ENCODE data around the gene CCDC12. TPM values are rescaled to one million over a fixed set of nuclear protein-coding genes. Genes with fewer than 3 reads are reported as not detected.

The CCDC12 gene
- total and polyA plus RNA-seq, 3 experiments from 2014 or later = 56.4 to 114 (median 59.8) TPM

GRCh38 chr3:46987319-46987742 is 10.8 kb upstream of the CCDC12 start:
- peaks cover 0 to 46% (median 5%) of the 10 kb centered on the region in 3 donors for H3K36me3 Mint-ChIP-seq
- no peaks in the 10 kb centered on the region for H3K9me3 Mint-ChIP-seq
- Histone ChIP-seq H3K4me1 (ENCODE audit: insufficient read depth, low read length) (peaks cover 69% of the 10 kb centered on the region), H3K36me3 (ENCODE audit: insufficient read depth, low read length) (peaks cover 22% of the 10 kb centered on the region), H3K27ac (ENCODE audit: low read depth, low read length) (peak overlapping the region; percentile 84), H3K9me3 (ENCODE audit: low read length) (no peaks in the 10 kb centered on the region), H3K4me3 (ENCODE audit: low read length) (peak overlapping the region; percentile 53), H3K27me3 (ENCODE audit: insufficient read depth, low read length, poor library complexity, severe bottlenecking) (no peaks in the 10 kb centered on the region)
- peaks cover 70 to 90% (median 78%) of the 10 kb centered on the region in 3 donors for H3K4me1 Mint-ChIP-seq
- no peaks in the 10 kb centered on the region for H3K27me3 Mint-ChIP-seq
- ChIA-PET POLR2A (interaction anchor here (1.0 to 1.8 kb wide), 5 partner anchors 8 to 177 kb away, joined by 3 to 9 read pairs (median 4); partner anchors contain the start of genes CCDC12, NBEAL2 and SETD2), CTCF (interaction anchor here (1.4 to 2.5 kb wide), 5 partner anchors 10 to 78 kb away, joined by 4 to 13 read pairs (median 6); partner anchors contain the start of gene CCDC12)
- peak overlapping the region; percentile 73 to 97 (median 93) for H3K27ac Mint-ChIP-seq
- peak overlapping the region; percentile 74 to 90 (median 83) for H3K4me3 Mint-ChIP-seq
- no peak for DNase-seq

- peak overlapping the region; percentile 84 for H3K27ac ChIP-seq (ENCODE audit: low read depth, low read length)
- no peaks in the 10 kb centered on the region for H3K9me3 ChIP-seq (ENCODE audit: low read length)
- H3K4me3 Mint-ChIP-seq = peak overlapping the region; percentile 74 to 90 (median 83)
- H3K4me3 ChIP-seq (ENCODE audit: low read length) = peak overlapping the region; percentile 53
- ChIA-PET POLR2A (interaction anchor here (1.0 to 1.8 kb wide), 5 partner anchors 8 to 177 kb away, joined by 3 to 9 read pairs (median 4); partner anchors contain the start of genes CCDC12, NBEAL2 and SETD2), CTCF (interaction anchor here (1.4 to 2.5 kb wide), 5 partner anchors 10 to 77 kb away, joined by 4 to 13 read pairs (median 6); partner anchors contain the start of gene CCDC12)
- no peaks in the 10 kb centered on the region for H3K27me3 ChIP-seq (ENCODE audit: insufficient read depth, low read length, poor library complexity, severe bottlenecking)
- DNase-seq = no peak
- H3K9me3 Mint-ChIP-seq = no peaks in the 10 kb centered on the region
- H3K27ac Mint-ChIP-seq = peak overlapping the region; percentile 73 to 96 (median 90)
- peaks cover 20% of the 10 kb centered on the region for H3K36me3 ChIP-seq (ENCODE audit: insufficient read depth, low read length)
- H3K27me3 Mint-ChIP-seq = no peaks in the 10 kb centered on the region
- H3K4me1 Mint-ChIP-seq = peaks cover 72 to 92% (median 81%) of the 10 kb centered on the region in 3 donors
- H3K4me1 ChIP-seq (ENCODE audit: insufficient read depth, low read length) = peaks cover 74% of the 10 kb centered on the region
- H3K36me3 Mint-ChIP-seq = peaks cover 0 to 41% (median 5%) of the 10 kb centered on the region in 3 donors
Observed at GRCh38 chr3:46986782-46987310, 10.3 kb upstream of the CCDC12 start.

- Histone ChIP-seq H3K9me3 (ENCODE audit: low read length) (no peaks in the 10 kb centered on the region), H3K36me3 (ENCODE audit: insufficient read depth, low read length) (peaks cover 13% of the 10 kb centered on the region), H3K4me1 (ENCODE audit: insufficient read depth, low read length) (peaks cover 80% of the 10 kb centered on the region), H3K27ac (ENCODE audit: low read depth, low read length) (peak overlapping the region; percentile 84), H3K4me3 (ENCODE audit: low read length) (peak overlapping the region; percentile 3), H3K27me3 (ENCODE audit: insufficient read depth, low read length, poor library complexity, severe bottlenecking) (no peaks in the 10 kb centered on the region)
- POLR2A ChIA-PET = no interaction called here
- Mint-ChIP-seq H3K27me3 (no peaks in the 10 kb centered on the region), H3K4me3 (peak overlapping the region; percentile 19 to 84 (median 65)), H3K9me3 (no peaks in the 10 kb centered on the region), H3K36me3 (peaks cover 0 to 35% (median 5%) of the 10 kb centered on the region in 3 donors), H3K27ac (peak overlapping the region; percentile 65 to 96 (median 90)), H3K4me1 (peaks cover 76 to 95% (median 87%) of the 10 kb centered on the region in 3 donors)
- DNase-seq = no peak
- CTCF ChIA-PET = interaction anchor here (1.4 kb wide), 1 partner anchor 77 kb away, joined by 4 read pairs; no protein-coding TSS in a partner anchor
Observed at GRCh38 chr3:46986055-46986730, 9.6 kb upstream of the CCDC12 start.

GRCh38 chr3:46985588-46985987 is 9.0 kb upstream of the CCDC12 start:
- Histone ChIP-seq H3K36me3 (ENCODE audit: insufficient read depth, low read length) (peaks cover 10% of the 10 kb centered on the region), H3K27ac (ENCODE audit: low read depth, low read length) (peak overlapping the region; percentile 84), H3K4me3 (ENCODE audit: low read length) (peak overlapping the region; percentile 3), H3K4me1 (ENCODE audit: insufficient read depth, low read length) (peaks cover 85% of the 10 kb centered on the region), H3K9me3 (ENCODE audit: low read length) (no peaks in the 10 kb centered on the region), H3K27me3 (ENCODE audit: insufficient read depth, low read length, poor library complexity, severe bottlenecking) (no peaks in the 10 kb centered on the region)
- peak overlapping the region in 6 of 8 donors; percentile 37 to 96 (median 92) for H3K27ac Mint-ChIP-seq
- DNase-seq = peak in 1 of 5 donors; percentile 44
- H3K9me3 Mint-ChIP-seq = no peaks in the 10 kb centered on the region
- ChIA-PET CTCF (interaction anchor here (1.0 to 1.3 kb wide), 3 partner anchors 9 to 140 kb away, joined by 3 to 4 read pairs (median 3); no protein-coding TSS in a partner anchor), POLR2A (no interaction called here)
- H3K4me3 Mint-ChIP-seq = peak overlapping the region in 2 of 7 donors; percentile 19 to 54
- peaks cover 80 to 95% (median 93%) of the 10 kb centered on the region in 3 donors for H3K4me1 Mint-ChIP-seq
- H3K36me3 Mint-ChIP-seq = peaks cover 0 to 29% (median 5%) of the 10 kb centered on the region in 3 donors
- H3K27me3 Mint-ChIP-seq = no peaks in the 10 kb centered on the region

- Histone ChIP-seq H3K27ac (ENCODE audit: low read depth, low read length) (no peak overlapping the region), H3K4me3 (ENCODE audit: low read length) (no peak overlapping the region), H3K27me3 (ENCODE audit: insufficient read depth, low read length, poor library complexity, severe bottlenecking) (no peaks in the 10 kb centered on the region), H3K4me1 (ENCODE audit: insufficient read depth, low read length) (peaks cover 89% of the 10 kb centered on the region), H3K36me3 (ENCODE audit: insufficient read depth, low read length) (peaks cover 6% of the 10 kb centered on the region), H3K9me3 (ENCODE audit: low read length) (no peaks in the 10 kb centered on the region)
- peaks cover 75 to 90% (median 86%) of the 10 kb centered on the region in 3 donors for H3K4me1 Mint-ChIP-seq
- peaks cover 0 to 23% (median 4%) of the 10 kb centered on the region in 3 donors for H3K36me3 Mint-ChIP-seq
- CTCF ChIA-PET = interaction anchor here (1.0 to 1.3 kb wide), 3 partner anchors 10 to 140 kb away, joined by 3 to 4 read pairs (median 3); no protein-coding TSS in a partner anchor
- no peaks in the 10 kb centered on the region for H3K9me3 Mint-ChIP-seq
- peak in 1 of 5 donors; percentile 25 for DNase-seq
- peak overlapping the region; percentile 37 to 96 (median 88) for H3K27ac Mint-ChIP-seq
- POLR2A ChIA-PET = no interaction called here
- peak overlapping the region in 6 of 7 donors; percentile 14 to 77 (median 52) for H3K4me3 Mint-ChIP-seq
- H3K27me3 Mint-ChIP-seq = no peaks in the 10 kb centered on the region
Observed at GRCh38 chr3:46984591-46985459, 8.3 kb upstream of the CCDC12 start.

- no peak overlapping the region for H3K4me3 ChIP-seq (ENCODE audit: low read length)
- no peak overlapping the region for H3K27ac ChIP-seq (ENCODE audit: low read depth, low read length)
- Mint-ChIP-seq H3K27ac (peak overlapping the region; percentile 66 to 94 (median 80)), H3K4me1 (peaks cover 69 to 85% (median 78%) of the 10 kb centered on the region in 3 donors), H3K27me3 (no peaks in the 10 kb centered on the region), H3K36me3 (peaks cover 0 to 10% (median 0%) of the 10 kb centered on the region in 3 donors), H3K4me3 (peak overlapping the region in 6 of 7 donors; percentile 18 to 52 (median 46)), H3K9me3 (no peaks in the 10 kb centered on the region)
- peak in 1 of 5 donors; percentile 24 for DNase-seq
- H3K36me3 ChIP-seq (ENCODE audit: insufficient read depth, low read length) = no peaks in the 10 kb centered on the region
- ChIA-PET POLR2A (interaction anchor here (1.1 kb wide), 1 partner anchor 16 kb away, joined by 3 read pairs; no protein-coding TSS in a partner anchor), CTCF (interaction anchor here (1.0 to 1.4 kb wide), 2 partner anchors 13 to 73 kb away, joined by 3 to 4 read pairs; no protein-coding TSS in a partner anchor)
- no peaks in the 10 kb centered on the region for H3K27me3 ChIP-seq (ENCODE audit: insufficient read depth, low read length, poor library complexity, severe bottlenecking)
- no peaks in the 10 kb centered on the region for H3K9me3 ChIP-seq (ENCODE audit: low read length)
- peaks cover 81% of the 10 kb centered on the region for H3K4me1 ChIP-seq (ENCODE audit: insufficient read depth, low read length)
Observed at GRCh38 chr3:46982546-46982945, 6.0 kb upstream of the CCDC12 start.

- Mint-ChIP-seq H3K27ac (peak overlapping the region; percentile 63 to 97 (median 78)), H3K27me3 (no peaks in the 10 kb centered on the region), H3K9me3 (no peaks in the 10 kb centered on the region), H3K4me3 (peak overlapping the region; percentile 56 to 94 (median 86)), H3K36me3 (peaks cover 0 to 10% (median 0%) of the 10 kb centered on the region in 3 donors), H3K4me1 (peaks cover 66 to 83% (median 76%) of the 10 kb centered on the region in 3 donors)
- no peak overlapping the region for H3K27ac ChIP-seq (ENCODE audit: low read depth, low read length)
- H3K4me1 ChIP-seq (ENCODE audit: insufficient read depth, low read length) = peaks cover 81% of the 10 kb centered on the region
- no peaks in the 10 kb centered on the region for H3K9me3 ChIP-seq (ENCODE audit: low read length)
- ChIA-PET POLR2A (interaction anchor here (0.6 to 1.1 kb wide), 2 partner anchors 16 to 54 kb away, joined by 3 read pairs; no protein-coding TSS in a partner anchor), CTCF (interaction anchor here (0.8 to 1.4 kb wide), 3 partner anchors 13 to 72 kb away, joined by 3 to 4 read pairs (median 3); no protein-coding TSS in a partner anchor)
- no peaks in the 10 kb centered on the region for H3K27me3 ChIP-seq (ENCODE audit: insufficient read depth, low read length, poor library complexity, severe bottlenecking)
- DNase-seq = peak in 1 of 5 donors; percentile 44
- no peaks in the 10 kb centered on the region for H3K36me3 ChIP-seq (ENCODE audit: insufficient read depth, low read length)
- no peak overlapping the region for H3K4me3 ChIP-seq (ENCODE audit: low read length)
Observed at GRCh38 chr3:46981932-46982471, 5.5 kb upstream of the CCDC12 start.

All from CD8-positive, alpha-beta memory T cell (primary cell).